K562 (cell line): Measurements from ENCODE around the gene KCNN4. TPM values are rescaled to one million over a fixed set of nuclear protein-coding genes. Genes with fewer than 3 reads are reported as not detected.

Source experiments
- ARID3A ChIP-seq: IDR thresholded peaks from 2 replicates; pipeline ENCODE4 v1.6.1; 2012; ENCODE audit warnings: low read depth, low read length, improper control_type of control experiment, borderline replicate concordance
- CEBPZ ChIP-seq: fragments of 150-350 bp; IDR thresholded peaks from 2 replicates; pipeline ENCODE4 v1.6.1; 2014; ENCODE audit warnings: low read depth, mild to moderate bottlenecking, low read length, borderline replicate concordance
- CHCHD3 ChIP-seq: fragments of 250-450 bp; sonication (Bioruptor Pico); IDR thresholded peaks from 2 replicates; pipeline ENCODE4 v2.1.2; 2022; ENCODE audit warnings: mild to moderate bottlenecking
- IRF1 ChIP-seq: sonication (generic); formaldehyde crosslinking; IDR thresholded peaks from 2 replicates; pipeline ENCODE4 v1.8.0; 2022; ENCODE audit warnings: missing genetic modification reagents, mild to moderate bottlenecking, borderline replicate concordance
- KLF1 ChIP-seq: fragments of 450-650 bp; IDR thresholded peaks from 2 replicates; pipeline ENCODE4 v1.6.1; 2016; ENCODE audit warnings: missing genetic modification characterization, missing compliant biosample characterization
- MCM3 ChIP-seq: fragments of 450-650 bp; IDR thresholded peaks from 2 replicates; pipeline ENCODE4 v1.6.1; 2016
- MYC ChIP-seq, 2 experiments: fragments of 250-450 bp in 1 of 2; sonication (Bioruptor Pico) in 1 of 2; IDR thresholded peaks; 2 replicates each; pipeline versions ENCODE4 v1.5.1 to v1.6.1; 2012 to 2021; ENCODE audit warnings: low read depth in 2 of 2, borderline replicate concordance in 1 of 2, improper control_type of control experiment in 1 of 2, low read length in 1 of 2, mild to moderate bottlenecking in 1 of 2, moderate library complexity in 1 of 2
- NFE2 ChIP-seq: IDR thresholded peaks from 2 replicates; pipeline ENCODE4 v1.6.1; 2014; ENCODE audit warnings: antibody characterized with exemption, low read depth
- PATZ1 ChIP-seq: fragments of 250-450 bp; sonication (Bioruptor Pico); IDR thresholded peaks from 2 replicates; pipeline ENCODE4 v1.5.0; 2020; ENCODE audit warnings: mild to moderate bottlenecking, borderline replicate concordance
- SAP30 ChIP-seq: fragments of 200-600 bp; sonication (generic); IDR thresholded peaks from 2 replicates; pipeline ENCODE4 v1.6.1; 2012; ENCODE audit warnings: borderline replicate concordance, low read depth, mild to moderate bottlenecking, moderate library complexity, low read length, control low read depth, inconsistent platforms; ENCODE audit not compliant: insufficient read depth, poor library complexity, severe bottlenecking
- TCF3 ChIP-seq: sonication (generic); formaldehyde crosslinking; IDR thresholded peaks from 2 replicates; pipeline ENCODE4 v1.4.0; 2020; ENCODE audit warnings: mild to moderate bottlenecking, missing genetic modification reagents
- TEAD2 ChIP-seq: fragments of 450-650 bp; IDR thresholded peaks from 2 replicates; pipeline ENCODE4 v1.6.1; 2016; ENCODE audit warnings: missing genetic modification characterization, control low read depth, missing compliant biosample characterization
- TFAM ChIP-seq: fragments of 250-450 bp; sonication (Bioruptor Pico); conservative IDR thresholded peaks from 2 replicates; pipeline ENCODE4 v1.5.0; 2021; ENCODE audit warnings: mild to moderate bottlenecking, moderate library complexity
- ZNF274 ChIP-seq: IDR thresholded peaks from 2 replicates; pipeline ENCODE4 v1.6.1; 2011; ENCODE audit warnings: low read depth, mild to moderate bottlenecking, low read length, moderate library complexity, borderline replicate concordance
- ZNF449 ChIP-seq: fragments of 250-450 bp; sonication (Bioruptor Pico); IDR thresholded peaks from 2 replicates; pipeline ENCODE4 v1.8.0; 2022; ENCODE audit warnings: moderate library complexity, mild to moderate bottlenecking, inconsistent platforms
- ZSCAN29 ChIP-seq: fragments of 450-650 bp; IDR thresholded peaks from 2 replicates; pipeline ENCODE4 v1.6.1; 2017
- polyA plus RNA-seq, 8 experiments: library from polyadenylated mRNA; depleted of rRNA in 4 of 8; stranded (reverse) in 5 of 8; unstranded in 3 of 8; fragments of >200 nt; fragmentation: Nextera tagmentation in 2 of 8; fragmentation: Illumina TruSeq in 1 of 8; extraction: Ambion mirVana in 2 of 8; extraction: Trizol in 1 of 8; gene quantifications; 2 replicates each; pipeline versions ENCODE4 v1.2.1 to v1.2.3, GENCODE V29; 2011 to 2014; ENCODE audit warnings: inconsistent platforms in 1 of 8, missing spikeins in 1 of 8
- total RNA-seq, 7 experiments: library from RNA; depleted of rRNA in 6 of 7; stranded (reverse); fragments of >200 nt in 6 of 7; fragmentation: Illumina TruSeq in 2 of 7; extraction: Trizol in 2 of 7; gene quantifications; 2 replicates each; pipeline versions ENCODE4 v1.2.1 to v1.2.3, GENCODE V29; 2011 to 2021; ENCODE audit warnings: low replicate concordance in 1 of 7

Gene KCNN4
- total and polyA plus RNA-seq, 9 of the 15 experiments (the other 6 are each of a cell fraction or from before 2014, with no cell fraction given): 0.53 to 37.7 (median 25.9) TPM

GRCh38 chr19:43774103-43774939 is 6.5 kb downstream of the KCNN4 start (continued):
- 0 out of 2 replicates have a peak, but pooled peaks have one; percentile 13 for TF ChIP-seq PATZ1 (CRISPR knock-in tag)
- no peak for TF ChIP-seq TFAM
- TF ChIP-seq ARID3A: peak; percentile 39; the same call in 1 of the 2 replicates
- peak; percentile 41 for TF ChIP-seq SAP30
- no peak for TF ChIP-seq CHCHD3 (CRISPR knock-in tag)
- TF ChIP-seq MYC (IDR thresholded peaks at IDR 0.05; ENCODE audit: low read depth, low read length): peak; percentile 96
- no peak; the same call in 1 of the 2 replicates for TF ChIP-seq MYC (CRISPR knock-in tag; IDR thresholded peaks at IDR 0.05; ENCODE audit: borderline replicate concordance, low read depth)
- TF ChIP-seq KLF1 (tag): peak; percentile 100
- TF ChIP-seq ZNF449 (CRISPR knock-in tag): peak; percentile 52; the same call in 1 of the 2 replicates
- TF ChIP-seq MCM3: no peak
- TF ChIP-seq IRF1 (CRISPR knock-in tag): no peak; the same call in 1 of the 2 replicates
- TF ChIP-seq CEBPZ: no peak
- TF ChIP-seq ZNF274: peak; percentile 83; the same call in 1 of the 2 replicates
- no peak for TF ChIP-seq TEAD2
- TF ChIP-seq NFE2: peak; percentile 39; the same call in 1 of the 2 replicates
- TF ChIP-seq TCF3 (CRISPR knock-in tag): peak; percentile 98
- TF ChIP-seq ZSCAN29: no peak
